GM18517 (cell line): ENCODE measurements around the gene GRAMD1B.
A peak's percentile ranks its signal among the peaks of the same experiment; 100 is the strongest.

Experiments used
- ATAC-seq: cut with Tn5 transposase; IDR thresholded peaks from one replicate; pipeline ENCODE4 v1.9.1; 2021; ENCODE audit warnings: mild to moderate bottlenecking, moderate library complexity; ENCODE audit not compliant: unreplicated experiment

The GRAMD1B gene

DNA sequence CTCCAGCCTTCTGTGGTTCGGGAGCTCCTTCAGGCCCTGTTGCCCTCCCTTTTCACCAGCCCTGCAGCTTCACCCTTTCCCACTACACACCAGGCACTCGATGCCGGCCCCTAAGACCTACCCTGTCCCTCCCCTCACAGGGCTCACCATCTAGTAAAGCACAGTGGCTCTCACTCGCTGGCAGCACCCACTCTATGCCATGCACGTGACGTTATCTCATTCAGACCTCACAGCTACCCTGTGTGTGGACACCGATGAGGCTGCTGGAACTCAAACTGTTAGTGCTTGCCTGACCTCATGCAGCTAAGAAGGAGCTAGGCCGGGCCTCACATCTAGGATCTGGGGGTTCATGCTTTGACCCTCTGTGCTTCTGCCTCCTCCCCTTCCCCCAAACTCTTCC is 178.9 kb downstream of the GRAMD1B start:
- no peak for ATAC-seq

DNA sequence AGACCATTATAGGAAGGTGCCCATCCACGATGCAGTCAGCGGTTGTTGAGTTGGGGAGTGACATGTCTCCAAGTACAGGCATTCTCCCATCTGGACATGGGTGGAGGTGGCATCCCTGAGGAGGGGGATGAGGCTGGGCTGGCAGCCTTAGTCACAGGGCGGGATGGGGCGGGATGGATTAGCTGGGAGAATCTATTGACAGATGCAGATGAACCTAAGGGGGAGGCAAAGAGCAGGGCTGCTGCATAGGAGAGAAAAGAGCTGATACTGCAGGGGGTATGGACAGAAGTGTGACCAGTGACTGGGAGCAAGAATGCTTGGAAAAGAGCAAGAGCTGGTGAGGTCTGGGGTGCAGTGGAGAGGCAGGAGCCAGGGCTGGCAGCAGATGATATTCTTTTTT is 181.6 kb downstream of the GRAMD1B start:
- ATAC-seq = no peak

DNA sequence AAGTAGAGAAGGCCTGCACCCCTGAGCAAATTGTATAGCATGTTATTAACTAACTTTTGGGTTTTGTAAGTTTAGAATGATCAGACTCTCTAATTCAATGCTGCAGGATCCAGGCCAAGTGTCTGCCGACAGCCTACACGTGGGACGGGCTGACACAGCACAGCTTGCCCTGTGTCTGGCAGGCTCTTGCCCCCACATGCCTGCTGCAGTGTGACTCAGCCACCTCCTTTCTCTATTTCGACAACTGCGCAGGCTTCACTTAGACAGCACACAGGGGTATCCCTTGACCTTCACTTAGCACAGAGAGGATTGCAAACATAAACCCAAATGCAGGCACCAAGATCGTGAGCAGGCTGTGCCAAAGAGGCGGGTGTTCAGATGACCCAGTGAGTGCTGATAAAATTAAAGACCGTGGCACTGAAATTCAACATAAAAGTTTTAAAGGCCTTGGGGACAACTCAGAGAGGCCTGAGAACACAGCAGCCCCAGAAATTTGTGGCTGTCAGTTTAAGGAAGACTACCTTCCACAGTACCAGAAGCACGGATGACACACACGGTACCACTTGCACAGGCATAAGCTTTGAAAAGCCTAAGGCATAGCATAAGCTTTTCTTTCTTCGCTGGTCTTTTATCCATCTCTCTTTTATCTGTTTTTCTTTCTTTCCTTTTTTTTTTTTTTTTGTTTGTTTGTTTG is 186.6 kb downstream of the GRAMD1B start:
- no peak for ATAC-seq

DNA sequence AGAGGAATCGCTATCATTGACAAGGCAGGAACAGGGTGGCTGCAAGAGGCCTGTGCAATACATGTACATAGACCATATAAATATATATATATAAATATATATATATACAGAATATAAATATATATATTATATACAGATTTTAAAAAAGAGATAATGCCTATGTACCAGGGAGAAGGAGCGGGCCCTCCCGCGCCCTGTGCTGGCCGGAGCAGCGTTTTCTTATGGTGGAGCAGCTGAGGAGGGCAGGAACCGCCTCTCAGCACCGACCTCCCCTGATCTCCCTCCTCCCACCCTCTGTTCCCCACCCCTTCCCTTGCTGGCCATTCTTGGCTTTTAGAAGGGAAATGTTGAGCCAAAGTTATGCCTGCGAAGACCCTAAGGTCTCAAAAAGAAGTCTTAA is 192.5 kb downstream of the GRAMD1B start:
- ATAC-seq = no peak

DNA sequence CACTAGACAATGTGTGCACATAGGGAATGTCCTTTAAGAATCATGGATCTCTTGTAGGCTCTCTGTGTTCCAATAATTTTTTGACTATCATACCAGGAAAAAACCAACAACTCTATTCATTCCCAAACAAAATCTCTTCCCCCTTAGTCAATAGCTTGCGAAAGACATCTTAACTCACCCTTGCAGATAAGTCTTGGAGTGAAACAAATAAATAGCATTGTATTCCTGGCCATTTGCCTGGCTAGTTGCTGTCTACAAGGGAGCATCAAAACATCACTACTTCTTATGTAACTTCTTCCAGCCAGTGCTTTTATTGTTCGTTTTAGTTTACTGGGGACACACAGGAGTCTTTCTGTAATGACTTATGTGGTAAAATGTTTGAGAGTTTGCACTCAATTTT is 194.9 kb downstream of the GRAMD1B start:
- no peak for ATAC-seq

DNA sequence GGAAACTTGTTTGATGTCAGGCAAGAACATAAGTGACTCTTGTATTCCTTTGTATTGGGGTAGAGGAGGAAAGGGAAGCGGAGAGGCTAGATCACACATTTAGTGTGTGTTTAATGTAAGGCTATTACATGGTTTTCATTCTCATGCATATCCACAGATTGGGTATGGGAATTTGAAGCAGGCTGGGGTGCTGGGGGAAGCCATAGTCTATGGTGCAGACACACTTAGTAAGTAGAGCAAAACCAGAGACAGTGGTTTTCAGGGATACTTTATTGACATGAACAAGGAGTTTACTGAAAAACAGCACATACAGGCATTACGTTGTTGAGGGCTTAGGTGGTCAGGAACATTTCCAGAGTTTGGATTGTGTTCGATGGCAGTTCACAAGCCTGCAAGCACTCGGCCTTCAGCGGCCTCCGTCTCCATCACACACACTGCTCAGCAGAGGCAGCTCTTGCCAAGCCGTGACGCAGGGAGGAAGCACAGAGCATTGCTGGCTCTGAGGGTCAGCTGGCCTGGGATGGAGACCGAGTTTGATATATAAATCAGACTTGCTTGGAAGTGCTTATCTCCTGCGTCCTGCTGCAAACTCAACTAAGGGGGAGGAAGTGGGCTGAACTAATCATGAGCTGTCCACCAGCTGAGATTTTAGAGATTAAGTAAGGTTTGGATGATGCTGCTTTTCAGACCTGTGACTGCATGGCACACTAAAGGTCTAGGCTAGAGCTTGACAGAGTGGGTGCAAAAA is 199.0 kb downstream of the GRAMD1B start:
- ATAC-seq = no peak

DNA sequence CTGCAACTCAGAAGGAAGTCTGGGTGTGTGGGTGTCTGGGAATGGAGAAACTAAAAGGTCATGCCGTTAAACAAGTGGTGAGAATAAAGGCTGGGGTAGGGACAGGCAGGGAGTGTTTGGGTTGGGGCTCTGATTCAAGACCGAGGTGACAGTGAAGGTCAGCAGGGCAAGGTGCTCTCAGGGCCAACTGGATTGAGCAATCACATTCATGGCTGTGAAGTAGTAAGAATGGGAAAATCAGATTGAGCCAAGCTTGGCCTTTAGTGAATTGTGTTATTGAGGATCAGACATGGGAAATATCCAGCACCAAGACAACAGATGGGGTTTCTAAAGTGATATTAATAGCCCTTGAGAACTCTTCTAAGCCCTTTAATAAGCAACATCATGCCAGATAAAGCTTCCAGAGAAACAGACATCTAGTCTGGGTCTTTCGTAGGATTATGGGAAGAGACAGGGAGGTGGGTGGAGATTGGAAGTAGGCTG is 200.1 kb downstream of the GRAMD1B start:
- no peak for ATAC-seq

DNA sequence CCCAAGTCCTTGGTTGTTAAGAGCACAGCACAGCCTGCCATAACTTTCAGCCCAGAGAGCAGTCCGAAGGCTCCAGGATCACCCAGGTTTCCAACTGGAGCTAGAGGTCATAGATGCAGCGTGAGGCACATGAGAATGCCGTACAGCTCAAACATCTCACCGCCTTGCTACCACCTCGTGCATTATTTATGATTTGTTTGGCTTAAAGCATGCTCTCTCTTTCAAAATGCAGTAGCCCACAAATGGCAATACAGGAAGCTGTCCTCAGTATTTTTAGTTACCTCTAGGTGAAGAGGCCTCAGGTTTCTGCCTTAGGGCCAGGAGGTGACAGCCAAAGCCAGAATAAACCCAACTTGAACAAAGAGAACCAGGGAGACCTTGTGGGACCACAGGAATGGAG is 210.0 kb downstream of the GRAMD1B start:
- no peak for ATAC-seq

DNA sequence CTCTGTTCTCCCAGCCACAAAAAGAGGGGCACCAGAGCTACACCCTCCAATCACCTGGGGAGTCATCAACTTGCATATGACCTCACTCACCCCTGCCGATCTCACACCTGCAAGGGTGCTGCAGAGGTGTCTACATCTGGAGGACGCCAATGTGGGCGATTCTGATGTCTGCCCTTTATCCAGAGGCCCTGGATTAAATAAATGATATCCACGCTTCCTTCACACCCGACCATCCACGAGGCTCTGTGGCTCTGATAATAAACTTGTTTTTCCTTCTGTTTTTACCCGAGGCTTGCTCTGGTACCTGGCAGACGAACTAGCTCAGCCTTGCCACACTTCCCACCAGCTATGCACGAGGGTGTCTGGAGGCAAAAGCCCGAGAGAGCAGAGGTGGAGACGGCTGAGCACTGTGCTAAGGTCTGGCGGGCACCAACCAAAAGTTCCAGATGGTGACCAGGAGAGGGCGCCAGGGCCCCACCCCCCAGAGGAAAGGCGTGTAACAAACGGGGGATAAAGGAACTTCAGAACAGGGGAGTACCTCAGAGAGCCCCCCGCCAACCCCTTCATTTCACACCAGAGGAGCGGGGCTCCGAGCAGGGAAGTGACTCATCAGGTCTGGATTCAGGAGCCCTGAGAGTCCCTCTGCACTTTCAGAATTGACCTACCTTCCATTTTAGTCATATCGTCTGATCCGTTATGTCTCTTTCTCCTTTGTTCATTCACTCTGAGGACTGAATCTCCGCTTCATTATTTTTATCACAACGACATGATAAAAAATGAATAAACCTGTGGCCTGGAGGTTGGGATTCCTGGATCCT is 210.8 kb downstream of the GRAMD1B start:
- ATAC-seq = peak; percentile 61

DNA sequence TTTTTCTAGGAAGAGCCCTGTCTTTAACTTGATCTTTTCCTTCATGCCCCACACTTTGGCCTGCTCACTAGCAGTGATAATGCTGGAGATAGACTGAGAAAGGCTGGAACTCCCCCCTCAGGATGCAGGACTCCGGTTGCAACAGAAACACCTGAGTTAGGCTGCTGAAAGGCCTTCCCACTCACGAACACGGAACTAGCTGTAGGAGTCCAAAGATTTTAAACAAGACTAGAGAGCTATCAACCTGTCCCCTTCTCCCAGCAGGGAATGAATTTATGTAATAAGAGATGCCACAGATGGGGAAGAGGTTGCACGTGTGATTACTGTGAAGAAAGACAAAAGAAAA is 211.4 kb downstream of the GRAMD1B start:
- no peak for ATAC-seq

DNA sequence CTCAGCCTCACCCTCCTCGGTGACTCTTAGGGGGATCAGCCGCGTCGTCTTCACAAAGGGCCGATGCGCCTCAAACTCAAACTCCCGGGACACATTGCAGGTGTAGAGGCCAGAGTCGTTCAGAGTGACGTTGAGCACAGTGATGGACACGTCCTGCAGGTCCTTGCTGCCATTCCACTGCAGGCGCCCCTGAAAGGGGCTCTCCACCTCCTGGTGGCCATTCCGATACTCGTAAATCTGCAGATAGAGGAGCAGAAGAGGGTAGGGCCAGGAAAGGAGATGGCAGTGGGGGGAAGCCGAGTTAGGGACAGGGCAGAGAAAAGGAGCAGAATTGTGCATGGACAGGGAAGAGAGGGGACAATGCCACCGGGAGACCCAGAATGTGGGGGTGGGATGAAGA is 212.4 kb downstream of the GRAMD1B start:
- no peak for ATAC-seq

DNA sequence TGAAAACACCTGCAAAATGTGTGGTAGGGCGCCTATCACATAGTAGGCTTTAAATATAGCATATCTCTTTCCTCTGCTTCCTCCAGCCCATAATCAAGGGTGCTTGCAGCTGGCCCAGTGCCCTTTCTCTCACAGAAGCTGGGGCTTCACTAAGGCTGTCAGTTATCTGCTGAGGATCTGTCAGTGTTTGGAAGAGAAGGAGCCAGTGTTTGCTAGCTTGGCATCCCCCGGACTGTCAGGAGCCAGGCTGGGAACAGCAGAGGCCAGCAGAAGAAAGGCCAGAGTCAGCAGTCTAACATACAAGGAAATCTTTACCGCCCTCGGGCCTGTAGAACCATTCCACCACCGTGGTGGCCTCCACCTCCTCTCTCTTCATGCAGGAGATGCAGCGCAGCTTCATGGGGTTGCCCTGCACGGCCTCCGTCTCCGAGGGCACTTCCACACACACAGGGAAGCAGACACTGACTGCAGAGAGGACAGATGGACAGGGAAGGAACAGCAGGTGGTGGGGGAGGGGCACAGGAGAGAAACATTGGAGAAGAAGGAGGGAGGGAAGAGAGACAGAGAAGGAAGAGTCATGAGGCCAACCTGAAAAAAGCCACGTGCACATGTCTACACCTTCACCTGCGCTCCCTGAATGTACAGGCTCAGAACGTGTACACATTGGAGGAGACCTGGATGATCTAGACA is 215.4 kb downstream of the GRAMD1B start:
- ATAC-seq = no peak

DNA sequence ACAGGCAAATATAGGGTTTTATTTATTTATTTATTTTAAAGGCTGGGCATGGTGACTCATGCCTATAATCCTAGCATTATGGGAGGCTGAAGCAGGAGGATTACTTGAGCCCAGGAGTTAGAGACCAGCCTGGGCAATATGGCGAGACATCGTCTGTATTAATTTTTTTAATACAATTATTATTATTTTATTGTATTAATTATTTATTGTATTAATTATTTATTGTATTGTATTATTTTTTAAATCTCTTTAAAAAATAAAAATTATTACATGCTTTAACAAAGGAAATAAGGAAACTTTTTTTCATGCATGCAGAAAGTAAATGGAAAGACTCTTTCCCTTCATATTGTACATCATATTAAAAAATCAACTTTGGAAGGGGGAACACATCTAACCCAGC is 220.8 kb downstream of the GRAMD1B start:
- no peak for ATAC-seq

DNA sequence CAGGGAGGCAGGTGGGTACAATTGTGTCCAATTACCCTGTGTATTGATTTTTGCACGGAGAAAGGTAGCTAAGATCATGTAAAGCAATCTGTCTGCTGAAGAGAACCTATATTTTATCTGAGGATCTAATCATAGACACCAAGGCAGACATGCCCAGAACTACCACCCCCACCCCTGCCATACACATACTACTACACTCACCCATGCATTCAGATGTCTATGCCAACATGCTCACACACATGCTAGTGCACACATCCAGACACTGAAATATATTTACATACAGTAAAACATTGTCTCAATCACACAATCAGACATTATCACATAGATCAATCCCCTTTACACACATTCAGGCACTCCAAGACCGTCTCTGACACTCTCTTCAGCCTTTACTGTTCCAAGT is 222.5 kb downstream of the GRAMD1B start:
- no peak for ATAC-seq

DNA sequence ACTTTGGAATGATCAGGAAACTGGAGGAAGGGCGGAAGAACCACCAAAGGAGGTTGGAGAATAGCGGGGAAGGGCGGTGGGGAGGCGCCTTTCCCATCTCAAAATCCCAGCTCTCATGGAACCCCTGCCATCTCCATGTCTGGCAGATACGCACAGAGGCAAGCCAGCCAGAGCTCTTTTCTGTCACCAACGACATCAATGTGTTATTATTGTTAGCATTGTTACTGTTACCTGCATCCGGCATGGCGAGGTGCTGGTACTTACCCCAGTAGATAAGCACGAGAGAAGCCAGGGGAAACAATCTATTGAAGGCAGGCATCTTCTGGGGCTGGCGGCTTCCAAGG is 223.4 kb downstream of the GRAMD1B start:
- no peak for ATAC-seq

DNA sequence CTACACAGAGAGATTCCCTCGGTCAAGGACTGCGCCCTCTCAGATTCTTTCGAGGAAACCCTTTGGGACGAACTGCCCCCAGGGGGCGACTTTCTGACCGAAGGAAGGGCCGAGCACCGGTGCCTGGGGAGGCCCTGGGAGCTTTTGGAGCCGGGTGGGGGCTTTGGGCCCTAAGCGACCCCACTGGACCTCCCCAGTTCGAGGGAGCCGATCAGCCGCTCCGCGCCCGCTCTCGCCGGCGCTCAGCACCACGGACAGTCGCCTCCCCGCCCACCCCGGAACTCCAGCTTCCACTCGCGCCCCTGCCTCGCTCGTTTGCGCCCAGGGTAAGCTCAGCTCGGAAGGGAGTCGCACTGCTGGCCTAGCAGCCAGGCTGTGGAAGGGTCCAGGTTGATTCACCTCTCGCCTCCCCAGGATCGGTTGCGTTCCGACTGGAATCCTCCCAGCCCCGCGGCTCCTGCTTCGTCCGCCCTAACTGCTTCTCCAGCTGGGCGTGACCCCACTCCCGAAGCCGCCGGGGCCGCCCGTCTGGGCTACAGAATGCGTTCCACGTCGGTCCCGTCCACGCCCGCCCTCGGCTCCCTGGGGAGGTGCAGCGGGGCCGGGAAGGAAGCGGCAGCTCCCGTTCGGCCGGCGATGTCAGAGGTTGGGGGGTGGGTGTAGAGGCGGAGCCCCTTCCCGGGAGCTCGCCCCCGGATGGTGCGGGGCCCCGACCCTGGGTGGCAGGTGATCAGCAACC is 223.9 kb downstream of the GRAMD1B start:
- no peak for ATAC-seq

DNA sequence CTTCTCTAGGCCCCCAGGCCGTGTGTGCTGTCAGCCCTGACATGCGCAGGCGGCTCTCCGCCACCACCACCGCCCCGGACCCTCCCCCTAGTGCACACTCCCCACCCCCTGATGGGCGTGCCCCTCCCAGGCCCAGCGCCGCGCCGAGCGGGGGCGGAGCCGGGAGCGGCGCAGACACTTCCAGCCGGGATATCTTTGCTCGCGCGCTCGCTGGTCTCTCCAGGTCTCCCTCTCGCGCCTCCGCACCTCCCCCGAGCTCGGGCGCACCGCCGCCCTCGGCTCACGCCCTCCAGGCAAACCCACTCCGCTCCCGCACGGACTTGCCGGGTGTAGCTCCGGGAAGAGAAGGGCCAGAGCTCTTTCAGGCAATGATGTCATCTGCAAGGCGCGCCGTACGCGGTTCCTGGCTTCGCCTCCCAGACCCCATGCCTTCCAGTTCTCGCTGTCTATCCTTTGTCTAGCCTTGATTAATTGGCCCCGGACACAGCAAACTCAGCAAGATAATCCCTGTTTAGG is 224.6 kb downstream of the GRAMD1B start, which contains the start of gene SCN3B:
Gene SCN3B (minus strand): TSS at position 59 of the 516 bp plus-strand sequence. CDS start 823 bp downstream, outside the sequence.
- no peak for ATAC-seq

DNA sequence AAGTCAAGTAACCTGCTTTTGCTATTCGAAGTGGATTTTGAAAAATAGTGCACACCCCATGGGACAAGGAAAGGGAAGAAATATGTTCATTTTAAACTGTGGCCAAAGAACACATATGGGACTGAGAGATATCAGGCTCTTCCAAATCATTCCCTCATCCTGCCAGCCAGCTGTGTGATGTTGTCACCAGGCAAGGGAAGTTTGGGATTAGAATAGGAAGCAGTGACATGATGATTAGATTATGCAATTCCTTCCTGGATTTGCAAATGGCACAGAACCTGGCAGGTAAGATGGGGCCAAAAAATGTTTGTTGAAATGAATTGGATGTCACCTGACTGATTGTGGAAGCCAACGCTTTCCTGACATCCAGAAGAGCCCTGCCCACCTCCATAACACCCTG is 229.2 kb downstream of the GRAMD1B start:
- ATAC-seq = no peak

DNA sequence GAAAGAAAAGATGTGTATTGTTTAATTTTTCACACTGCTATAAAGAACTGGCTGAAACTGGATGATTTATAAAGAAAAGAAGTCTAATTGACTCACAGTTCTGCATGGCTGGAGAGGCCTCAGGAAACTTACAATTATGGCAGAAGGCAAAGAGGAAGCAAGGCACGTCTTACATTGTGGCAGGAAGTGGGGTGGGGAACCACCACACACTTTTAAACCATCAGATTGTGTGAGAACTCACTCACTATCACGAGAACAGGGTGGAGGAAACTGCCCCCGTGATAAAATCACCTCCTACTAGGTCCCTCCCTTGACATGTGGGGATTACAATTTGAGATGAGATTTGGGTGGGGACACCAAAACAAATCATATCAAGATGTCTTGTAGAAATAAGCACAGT is 229.9 kb downstream of the GRAMD1B start:
- peak; percentile 75 for ATAC-seq

DNA sequence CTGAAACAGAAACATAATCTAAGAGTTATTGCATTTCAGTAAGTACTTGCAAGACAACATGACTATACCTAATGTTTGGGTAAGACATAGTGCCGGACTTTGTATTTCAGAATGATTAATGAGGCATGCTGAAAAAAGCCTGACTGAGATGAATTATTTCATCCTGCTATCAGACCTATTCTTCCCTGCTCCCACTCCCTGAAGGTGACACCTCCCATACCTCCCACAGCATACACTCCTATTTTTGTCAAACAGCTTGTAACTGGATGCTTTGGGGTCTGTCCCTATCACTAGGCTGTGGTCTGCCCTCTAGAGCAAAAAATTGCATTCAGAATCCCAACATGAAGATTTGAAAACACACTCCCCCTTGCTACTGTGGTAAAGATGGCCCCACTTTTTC is 235.2 kb downstream of the GRAMD1B start:
- ATAC-seq = no peak
